OCI-LY3 (cell line): ENCODE data around the gene VAT1.

Experiments used
- CTCF ChIP-seq: fragments of 200-600, 300-600 bp; sonication (generic); IDR thresholded peaks from 2 replicates; pipeline ENCODE4 v1.5.1; 2014; ENCODE audit warnings: antibody characterized with exemption, low read length, low read depth
- EZH2phosphoT487 ChIP-seq: fragments of 200-600 bp; shearing (Covaris generic); IDR thresholded peaks from 2 replicates; pipeline ENCODE4 v1.6.1; 2018; ENCODE audit warnings: antibody characterized with exemption, mixed run types, low read depth

DNA sequence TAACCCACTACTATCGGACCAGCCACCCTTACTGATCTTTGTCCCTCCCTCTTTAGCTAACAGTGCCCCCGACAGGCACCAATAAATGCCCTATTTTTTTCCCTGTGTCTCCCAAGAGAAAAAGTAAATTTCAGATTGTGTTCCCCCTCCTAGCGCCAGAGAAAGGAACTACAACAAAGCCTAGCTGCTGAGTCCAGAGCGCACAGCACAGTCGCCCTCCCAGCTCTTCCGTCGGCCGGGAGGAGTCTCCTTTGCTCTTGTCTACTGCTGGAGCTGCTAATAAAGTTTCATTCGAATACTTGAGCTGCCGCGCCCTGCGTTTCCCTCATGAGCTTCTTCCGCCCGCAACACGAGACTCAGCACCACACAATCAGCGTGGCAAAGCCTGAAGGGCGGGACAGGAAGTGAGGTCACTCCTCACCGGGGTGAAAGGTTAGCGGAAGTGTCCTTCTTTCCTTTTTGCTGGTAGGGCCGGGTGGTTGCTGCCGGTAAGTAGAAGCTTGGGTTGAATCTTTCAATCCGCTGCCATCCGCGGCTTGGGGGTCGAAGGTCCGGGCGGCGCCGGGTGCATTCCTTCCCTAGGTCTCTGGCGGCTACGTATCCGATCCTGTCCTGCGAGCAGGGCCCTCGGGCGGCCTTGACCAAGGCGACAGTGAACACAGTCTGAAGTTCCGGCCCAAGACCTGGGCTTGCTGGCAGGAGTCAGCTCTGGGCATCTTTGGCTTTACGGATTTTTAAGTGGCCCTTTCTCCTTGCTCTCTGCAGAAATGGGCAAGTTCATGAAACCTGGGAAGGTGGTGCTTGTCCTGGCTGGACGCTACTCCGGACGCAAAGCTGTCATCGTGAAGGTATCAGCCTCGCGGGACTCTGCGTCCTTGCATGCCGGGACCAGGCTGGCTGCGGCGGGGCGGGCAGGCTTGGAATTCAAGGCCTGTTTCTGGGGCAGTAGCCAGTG lies 23.9 kb downstream of the VAT1 start, which contains the start of gene RPL27:
- TF ChIP-seq CTCF (peak; percentile 83), EZH2phosphoT487 (no peak)
